Caco-2 (cell line): Measurements from ENCODE around the gene IKZF3. TPM values are rescaled to one million over a fixed set of nuclear protein-coding genes. Genes with fewer than 3 reads are reported as not detected.

Experiments
- BruUV-seq: library from RNA; stranded (reverse); fragments of 400-500 nt; replicated peaks from 2 replicates; lab custom pipeline; 2021; lab: Mats Ljungman, UMichigan
- CTCF ChIA-PET: fragments of 300-600 bp; sonication (Branson Sonifier 250); formaldehyde crosslinking; loops from one replicate; lab custom pipeline; 2022; ENCODE audit warnings: antibody characterized with exemption; lab: Charles Lee
- POLR2A ChIA-PET: fragments of 300-600 bp; sonication (Branson Sonifier 250); formaldehyde crosslinking; loops from one replicate; lab custom pipeline; 2022; ENCODE audit warnings: antibody characterized with exemption; lab: Charles Lee
- DNase-seq, 2 experiments: peaks; one replicate each; pipeline versions ENCODE4 v3.0.0 to v3.0.0-alpha.2; 2020 to 2022
- H3K27me3 ChIP-seq: replicated peaks from 2 replicates; pipeline ENCODE4 v1.6.0; 2011; ENCODE audit warnings: low read length; ENCODE audit not compliant: control insufficient read depth, insufficient read depth
- H3K36me3 ChIP-seq: 2 replicates; pipeline ENCODE4 v1.5.1; 2011; ENCODE audit warnings: low read length; ENCODE audit not compliant: control insufficient read depth, insufficient read depth
- H3K4me1 ChIP-seq: fragments of 250-450 bp; sonication (Bioruptor Pico); 2 replicates; pipeline ENCODE4 v1.5.1; 2020; ENCODE audit warnings: mild to moderate bottlenecking
- H3K4me3 ChIP-seq: 2 replicates; pipeline ENCODE4 v1.5.1; 2011; ENCODE audit warnings: low read depth, mild to moderate bottlenecking, control low read depth, low read length
- H3K9me3 ChIP-seq: fragments of 250-450 bp; sonication (Bioruptor Pico); 2 replicates; pipeline ENCODE4 v1.5.1; 2020; ENCODE audit warnings: mild to moderate bottlenecking, moderate library complexity
- H3K27ac Mint-ChIP-seq: one replicate; pipeline ENCODE4 v1.8.0; 2022; ENCODE audit warnings: mixed read lengths; ENCODE audit not compliant: unreplicated experiment
- H3K27me3 Mint-ChIP-seq: one replicate; pipeline ENCODE4 v1.8.0; 2022; ENCODE audit warnings: mixed read lengths; ENCODE audit not compliant: insufficient read depth, unreplicated experiment
- H3K36me3 Mint-ChIP-seq: one replicate; pipeline ENCODE4 v1.8.0; 2022; ENCODE audit warnings: mild to moderate bottlenecking, mixed read lengths; ENCODE audit not compliant: insufficient read depth, unreplicated experiment
- H3K4me1 Mint-ChIP-seq: one replicate; pipeline ENCODE4 v1.8.0; 2022; ENCODE audit warnings: low read depth, mixed read lengths; ENCODE audit not compliant: unreplicated experiment
- H3K4me3 Mint-ChIP-seq: one replicate; pipeline ENCODE4 v1.8.0; 2022; ENCODE audit warnings: mild to moderate bottlenecking, moderate library complexity, mixed read lengths; ENCODE audit not compliant: unreplicated experiment
- H3K9me3 Mint-ChIP-seq: one replicate; pipeline ENCODE4 v1.8.0; 2022; ENCODE audit warnings: mixed read lengths; ENCODE audit not compliant: unreplicated experiment
- CTCF ChIP-seq, 2 experiments: fragments of 200-600 bp in 1 of 2; IDR thresholded peaks; 1 replicate in 1 of 2; 2 replicates in 1 of 2; pipeline versions ENCODE4 v1.5.1 to v1.8.0; 2011 to 2022; ENCODE audit warnings: antibody characterized with exemption in 1 of 2, control low read depth in 1 of 2, inconsistent platforms in 1 of 2, low read depth in 1 of 2, low read length in 1 of 2, mild to moderate bottlenecking in 1 of 2, moderate library complexity in 1 of 2; ENCODE audit not compliant: insufficient read depth in 1 of 2, severe bottlenecking in 1 of 2, unreplicated experiment in 1 of 2
- intact Hi-C: fragments of 100-400 bp; cut with micrococcal nuclease; formaldehyde crosslinking; loops from one replicate; pipeline ENCODE4 v1.10.0; 2022; ENCODE audit not compliant: unreplicated experiment
- total RNA-seq: library from RNA; stranded (reverse); gene quantifications from 2 replicates; pipeline ENCODE4 v1.2.3, GENCODE V29; 2022

IKZF3 gene
- total RNA-seq, 1 experiment from 2014 or later, result 2.8 TPM

- no peaks in the 10 kb centered on the region for H3K27me3 ChIP-seq
- no peak for TF ChIP-seq CTCF (IDR thresholded peaks at IDR 0.05; ENCODE audit: insufficient read depth in 1 of 2, low read depth in 1 of 2, low read length in 1 of 2, severe bottlenecking in 1 of 2, unreplicated experiment in 1 of 2)
- intact Hi-C loops, result no loop called here
Observed at GRCh38 chr17:39763051-39763820, 100.9 kb downstream of the IKZF3 start.

GRCh38 chr17:39761861-39762496 is 102.1 kb downstream of the IKZF3 start:
- intact Hi-C loops, result no loop called here
- H3K27me3 ChIP-seq, result no peaks in the 10 kb centered on the region
- no TSS peak for BruUV-seq

More at GRCh38 chr17:39763051-39763820, 100.9 kb downstream of the IKZF3 start:
- H3K4me3 Mint-ChIP-seq, result no peak overlapping the region
- H3K9me3 Mint-ChIP-seq, result no peaks in the 10 kb centered on the region
- no peak overlapping the region for H3K27ac Mint-ChIP-seq
- Histone ChIP-seq H3K9me3 (no peaks in the 10 kb centered on the region), H3K4me3 (no peak overlapping the region), H3K36me3 (no peaks in the 10 kb centered on the region), H3K4me1 (no peaks in the 10 kb centered on the region)
- no peaks in the 10 kb centered on the region for H3K36me3 Mint-ChIP-seq
- ChIA-PET POLR2A (no interaction called here), CTCF (interaction anchor here (1.2 kb wide), 1 partner anchor 140 kb away, joined by 8 read pairs; no protein-coding TSS in a partner anchor)
- no peak for DNase-seq
- no peaks in the 10 kb centered on the region for H3K27me3 Mint-ChIP-seq
- no TSS peak for BruUV-seq
- H3K4me1 Mint-ChIP-seq, result no peaks in the 10 kb centered on the region

More at GRCh38 chr17:39761861-39762496, 102.1 kb downstream of the IKZF3 start:
- TF ChIP-seq CTCF (IDR thresholded peaks at IDR 0.05; ENCODE audit: insufficient read depth in 1 of 2, low read depth in 1 of 2, low read length in 1 of 2, severe bottlenecking in 1 of 2, unreplicated experiment in 1 of 2), result no peak
- ChIA-PET CTCF (no interaction called here), POLR2A (no interaction called here)
- H3K27me3 Mint-ChIP-seq, result no peaks in the 10 kb centered on the region
- no peak overlapping the region for H3K4me3 Mint-ChIP-seq
- H3K4me1 Mint-ChIP-seq, result no peaks in the 10 kb centered on the region
- Histone ChIP-seq H3K36me3 (no peaks in the 10 kb centered on the region), H3K4me1 (no peaks in the 10 kb centered on the region), H3K4me3 (no peak overlapping the region), H3K9me3 (no peaks in the 10 kb centered on the region)
- no peaks in the 10 kb centered on the region for H3K36me3 Mint-ChIP-seq
- no peak for DNase-seq
- H3K9me3 Mint-ChIP-seq, result no peaks in the 10 kb centered on the region
- H3K27ac Mint-ChIP-seq, result no peak overlapping the region
